Mammary epithelial cell (primary cell): ENCODE measurements around the gene SOBP.

ENCODE experiments used
- CTCF ChIP-seq, 2 donors: IDR thresholded peaks in 1 of 2; conservative IDR thresholded peaks in 1 of 2; 2 replicates each; pipeline ENCODE4 v1.5.1; 2011 to 2012; ENCODE audit warnings: inconsistent platforms in 2 of 2, low read length in 2 of 2, mild to moderate bottlenecking in 2 of 2, control low read depth in 1 of 2, low read depth in 1 of 2; ENCODE audit not compliant: insufficient read depth in 1 of 2; ENCODE audit errors: extremely low read depth in 1 of 2
- EZH2 ChIP-seq: IDR thresholded peaks from 2 replicates; pipeline ENCODE4 v1.6.1; 2012; ENCODE audit warnings: low read length, inconsistent platforms, borderline replicate concordance

- TF ChIP-seq CTCF (conservative IDR thresholded peaks at IDR 0.05 in 1 of 2, IDR thresholded peaks at IDR 0.05 in 1 of 2; ENCODE audit: extremely low read depth in 1 of 2, insufficient read depth in 1 of 2, low read depth in 1 of 2, low read length in 2 of 2) (no peak), EZH2 (no peak)
These were observed 135.3 kb downstream of the SOBP start for GRCh38 chr6:107625264-107625663.
